Ramos (cell line): Measurements from ENCODE around the gene SVIP.

Source experiments
- in situ Hi-C: fragments of 300-500 bp; cut with MboI; formaldehyde crosslinking; loops from one replicate; pipeline ENCODE4 v1.14.3; 2022; ENCODE audit warnings: low sequenced_read_pairs; ENCODE audit not compliant: unreplicated experiment

Gene SVIP

DNA sequence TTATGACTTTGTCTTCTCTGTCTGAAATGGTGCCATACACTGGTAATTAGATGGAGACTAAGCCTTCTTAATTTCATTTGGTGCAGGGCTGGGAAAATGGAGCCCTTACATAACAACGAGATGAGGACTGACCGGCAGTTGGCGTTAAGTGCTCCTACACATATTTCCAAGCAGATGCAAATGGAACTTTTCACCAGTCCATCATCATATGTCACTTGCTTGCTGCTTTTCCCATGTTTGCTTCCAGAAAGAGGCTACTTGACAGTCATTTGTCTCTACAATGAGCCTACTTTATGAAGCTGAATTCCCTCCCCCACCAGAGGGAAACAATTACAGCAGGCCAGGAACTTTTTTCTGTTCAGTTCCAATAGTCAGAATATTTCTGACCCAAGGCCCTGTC, 32.6 kb downstream of the SVIP start:
- in situ Hi-C loops, result loop anchor here (25.0 kb wide), 1 partner anchor 460 kb away; the partner anchor contains the start of gene SLC17A6

GRCh38 chr11:22795914-22796313, 33.7 kb downstream of the SVIP start:
- in situ Hi-C loops, result loop anchor here (25.0 kb wide), 1 partner anchor 459 kb away; the partner anchor contains the start of gene SLC17A6

GRCh38 chr11:22792497-22792896, 37.1 kb downstream of the SVIP start:
- in situ Hi-C loops, result loop anchor here (25.0 kb wide), 1 partner anchor 455 kb away; the partner anchor contains the start of gene SLC17A6

DNA sequence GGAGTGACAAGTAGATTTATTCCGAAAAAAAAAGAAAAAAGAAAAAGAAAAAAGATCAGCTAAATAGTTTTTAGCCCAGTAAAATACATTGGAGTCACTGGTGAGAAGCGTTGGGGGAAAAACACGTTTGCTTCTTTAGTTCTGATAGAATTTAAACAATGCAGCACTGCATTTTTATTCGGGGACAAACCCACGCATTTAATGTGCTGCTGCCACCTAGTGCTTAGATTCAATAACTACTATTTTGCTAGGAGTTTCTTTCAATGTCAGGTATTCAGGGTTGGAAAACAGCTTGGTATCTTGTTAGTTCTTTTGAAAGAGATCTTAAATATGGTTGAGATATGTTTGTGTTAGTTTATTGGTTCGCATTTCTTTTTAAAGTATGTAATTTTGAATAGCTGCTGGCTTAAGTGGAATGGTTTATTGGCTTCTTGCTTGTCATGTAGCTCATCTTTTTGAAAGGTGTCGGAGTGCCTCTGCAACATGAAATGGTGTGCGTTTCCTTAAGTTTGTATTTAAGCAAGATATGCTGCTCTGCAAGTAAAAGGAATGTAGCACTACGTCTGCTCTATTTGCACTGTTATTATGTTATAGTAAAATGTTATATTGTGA, 41.9 kb downstream of the SVIP start:
- in situ Hi-C loops, result loop anchor here (25.0 kb wide), 1 partner anchor 450 kb away; the partner anchor contains the start of gene SLC17A6

DNA sequence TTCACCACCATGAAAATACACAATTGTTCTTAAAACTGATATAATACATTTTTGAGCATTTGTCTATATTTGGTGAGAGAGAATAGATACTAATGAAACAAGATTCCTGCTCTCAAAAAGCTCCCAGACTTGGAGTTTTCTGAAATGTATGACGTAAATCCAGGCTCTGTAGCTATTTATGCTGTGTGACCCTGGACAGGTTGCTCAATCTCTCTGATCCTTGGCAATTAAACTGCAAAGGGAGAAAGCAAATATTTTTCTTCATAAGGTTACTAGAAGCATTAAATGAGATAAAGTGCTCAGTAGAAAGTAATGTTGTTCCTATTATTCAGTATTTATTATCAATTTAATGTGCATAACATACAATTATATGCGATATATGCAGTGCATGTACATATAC, 42.5 kb downstream of the SVIP start:
- in situ Hi-C loops, result loop anchor here (25.0 kb wide), 1 partner anchor 450 kb away; the partner anchor contains the start of gene SLC17A6

DNA sequence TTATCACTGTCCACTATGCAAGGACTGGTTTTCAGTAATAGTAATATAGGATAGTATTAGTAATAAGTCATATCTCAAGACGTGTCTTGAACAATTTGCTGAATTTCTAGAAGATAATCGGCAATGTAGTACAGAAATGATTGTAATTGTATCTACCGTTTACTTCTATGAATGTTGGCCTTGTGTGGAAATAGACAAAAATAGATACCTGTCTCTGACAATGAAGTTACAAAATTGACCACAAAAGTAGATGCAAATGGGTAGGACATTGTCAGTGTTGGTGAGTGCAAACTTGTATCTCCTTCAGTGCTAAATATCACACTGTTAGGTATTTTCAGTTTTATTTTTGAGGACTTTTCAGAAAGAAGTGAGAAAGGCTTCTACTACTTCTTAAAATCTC, 43.1 kb downstream of the SVIP start:
- in situ Hi-C loops, result loop anchor here (25.0 kb wide), 1 partner anchor 449 kb away; the partner anchor contains the start of gene SLC17A6

DNA sequence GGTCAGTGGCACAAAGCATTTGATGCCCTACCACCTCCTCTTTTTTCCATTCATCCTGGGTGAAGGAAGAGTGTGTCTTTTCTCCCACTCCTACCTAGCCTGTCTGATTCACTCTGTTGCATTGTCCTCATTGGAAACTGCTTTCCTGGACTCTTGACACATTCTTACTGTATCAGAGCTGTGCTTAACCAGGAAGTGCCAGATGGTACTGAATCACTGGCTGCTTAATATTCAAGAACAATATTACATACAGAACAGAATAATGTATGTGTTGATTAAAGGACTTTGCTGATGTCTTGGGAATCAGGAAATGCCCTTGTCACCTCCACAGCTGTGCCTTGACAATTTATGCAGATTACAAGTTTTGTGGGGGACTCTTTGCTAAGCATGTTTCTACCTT, 44.4 kb downstream of the SVIP start:
- in situ Hi-C loops, result loop anchor here (25.0 kb wide), 1 partner anchor 448 kb away; the partner anchor contains the start of gene SLC17A6

DNA sequence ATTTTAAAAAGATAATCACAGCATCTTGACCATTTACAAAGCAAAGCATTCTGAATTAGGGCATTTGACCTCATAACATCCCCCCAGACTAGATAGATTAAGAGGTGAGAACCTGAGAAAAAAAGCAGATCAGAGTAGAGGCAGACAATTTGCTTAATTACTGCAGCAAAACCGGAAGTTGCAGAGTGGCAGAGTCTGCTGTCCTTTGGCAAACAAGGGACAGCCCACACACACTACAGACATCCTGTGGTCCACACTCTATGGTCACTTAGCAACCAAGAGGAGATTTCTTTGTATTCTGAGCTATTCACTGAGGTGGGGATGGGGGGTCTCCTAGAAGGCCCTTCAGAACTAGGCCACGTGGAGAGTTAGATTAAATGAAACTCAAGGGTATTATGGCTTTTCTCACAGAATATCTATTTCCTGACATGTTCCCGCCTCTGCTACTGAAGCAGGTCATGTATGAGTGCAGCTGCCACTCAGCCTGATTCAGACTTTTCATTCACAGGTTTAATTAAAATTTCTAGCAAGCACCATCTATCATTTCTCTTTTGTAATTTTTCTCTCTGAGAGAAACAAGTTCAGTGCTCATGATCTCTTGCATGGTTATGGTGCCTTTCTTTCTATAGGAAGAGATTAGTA, 48.5 kb downstream of the SVIP start:
- in situ Hi-C loops, result loop anchor here (25.0 kb wide), 1 partner anchor 444 kb away; the partner anchor contains the start of gene SLC17A6

GRCh38 chr11:22779850-22780249, 49.8 kb downstream of the SVIP start:
- in situ Hi-C loops, result loop anchor here (25.0 kb wide), 1 partner anchor 443 kb away; the partner anchor contains the start of gene SLC17A6

DNA sequence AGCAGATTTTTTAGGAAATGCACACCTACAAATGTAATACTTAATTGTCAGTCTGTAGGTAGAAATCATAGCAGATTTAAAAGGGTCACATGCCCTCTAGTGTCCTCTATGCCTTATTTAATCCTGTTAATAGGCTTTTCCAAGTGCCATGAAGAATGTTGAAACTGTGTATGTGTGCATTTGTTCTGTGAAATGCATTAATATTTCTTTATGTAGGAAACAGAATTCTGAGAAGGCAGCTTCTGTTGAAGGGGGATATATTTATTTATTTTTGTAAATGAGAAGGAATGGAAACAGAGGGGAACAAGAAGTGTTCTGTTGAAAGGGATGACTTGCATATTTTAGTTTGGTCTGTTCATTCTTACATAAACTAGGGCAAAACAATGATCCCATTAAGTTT, 51.0 kb downstream of the SVIP start:
- in situ Hi-C loops, result loop anchor here (25.0 kb wide), 1 partner anchor 441 kb away; the partner anchor contains the start of gene SLC17A6

DNA sequence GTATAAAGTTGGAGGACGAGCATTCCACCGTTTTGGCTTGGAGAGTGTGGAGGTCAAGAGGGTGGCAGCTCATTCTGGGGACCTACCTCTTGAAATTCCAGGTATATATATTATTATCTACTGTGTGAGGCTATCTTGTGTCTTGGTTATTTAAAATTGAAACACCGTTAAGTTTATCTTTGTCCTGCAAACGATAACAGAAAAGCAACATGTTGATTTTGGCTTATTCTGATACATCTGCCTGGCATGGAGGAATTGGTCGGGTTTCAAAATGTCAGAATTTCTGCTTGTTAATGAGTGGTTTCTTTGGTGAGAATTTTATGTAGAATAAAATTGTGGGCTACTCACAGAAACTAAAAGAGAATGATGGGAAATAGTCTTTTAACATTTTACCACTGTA, 54.4 kb downstream of the SVIP start:
- in situ Hi-C loops, result loop anchor here (25.0 kb wide), 1 partner anchor 438 kb away; the partner anchor contains the start of gene SLC17A6

DNA sequence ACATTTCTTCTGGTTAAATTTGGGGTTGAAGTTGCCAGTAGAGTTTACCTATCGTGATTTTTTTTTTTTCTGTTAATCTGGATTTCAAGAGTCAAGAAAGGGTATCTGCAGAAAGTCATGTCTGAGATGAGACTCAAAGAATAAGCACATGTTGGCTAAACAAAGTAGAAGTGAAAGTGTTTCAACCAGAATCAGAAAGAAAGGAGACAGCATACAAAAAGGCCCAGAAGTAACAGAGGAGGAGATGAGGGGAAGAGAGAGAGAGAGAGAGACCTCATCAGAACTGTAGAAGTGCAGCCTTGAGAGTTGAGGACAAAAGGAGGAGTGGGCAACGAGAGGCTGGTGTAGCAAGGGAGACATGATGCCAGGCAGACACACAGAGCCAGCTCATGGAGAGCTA, 54.9 kb downstream of the SVIP start:
- in situ Hi-C loops, result loop anchor here (25.0 kb wide), 1 partner anchor 437 kb away; the partner anchor contains the start of gene SLC17A6

GRCh38 chr11:22769081-22769480, 60.5 kb downstream of the SVIP start:
- in situ Hi-C loops, result no loop called here
